ENCODE measurements around the gene FTO.

The FTO gene

GRCh38 chr16:54106057-54106456, 402.1 kb downstream of the FTO start:
- H3K27me3 ChIP-seq (ENCODE audit: insufficient read depth, low read depth): no peaks in the 10 kb centered on the region
- no peak for TF ChIP-seq CTCF (conservative IDR thresholded peaks at IDR 0.05; ENCODE audit: low read depth, low read length)
- H3K9ac ChIP-seq: no peak overlapping the region

GRCh38 chr16:54107583-54108202, 403.7 kb downstream of the FTO start:
- Histone ChIP-seq H3K4me3 (IDR thresholded peaks at IDR 0.05; ENCODE audit: insufficient read depth, low read depth, low read length) (no peak overlapping the region), H4K20me1 (ENCODE audit: insufficient read depth) (no peaks in the 10 kb centered on the region), H2AFZ (ENCODE audit: low read depth) (no peak overlapping the region), H3K79me2 (ENCODE audit: insufficient read depth, low read depth) (no peaks in the 10 kb centered on the region), H3K4me2 (no peak overlapping the region), H3K36me3 (ENCODE audit: insufficient read depth) (no peaks in the 10 kb centered on the region), H3K4me1 (ENCODE audit: low read depth, poor library complexity, severe bottlenecking) (no peaks in the 10 kb centered on the region), H3K27ac (no peak overlapping the region), H3K9ac (no peak overlapping the region), H3K27me3 (ENCODE audit: insufficient read depth, low read depth) (no peaks in the 10 kb centered on the region)
- TF ChIP-seq CTCF (conservative IDR thresholded peaks at IDR 0.05; ENCODE audit: low read depth, low read length): no peak

More at GRCh38 chr16:54106057-54106456, 402.1 kb downstream of the FTO start:
- Histone ChIP-seq H3K79me2 (ENCODE audit: insufficient read depth, low read depth) (no peaks in the 10 kb centered on the region), H3K4me3 (IDR thresholded peaks at IDR 0.05; ENCODE audit: insufficient read depth, low read depth, low read length) (no peak overlapping the region), H3K36me3 (ENCODE audit: insufficient read depth) (no peaks in the 10 kb centered on the region), H3K4me1 (ENCODE audit: low read depth, poor library complexity, severe bottlenecking) (no peaks in the 10 kb centered on the region), H3K4me2 (no peak overlapping the region), H4K20me1 (ENCODE audit: insufficient read depth) (no peaks in the 10 kb centered on the region), H2AFZ (ENCODE audit: low read depth) (no peak overlapping the region), H3K27ac (no peak overlapping the region)

- Histone ChIP-seq H2AFZ (ENCODE audit: low read depth) (no peak overlapping the region), H3K27me3 (ENCODE audit: insufficient read depth, low read depth) (no peaks in the 10 kb centered on the region), H3K4me2 (no peak overlapping the region), H4K20me1 (ENCODE audit: insufficient read depth) (no peaks in the 10 kb centered on the region), H3K36me3 (ENCODE audit: insufficient read depth) (no peaks in the 10 kb centered on the region), H3K4me3 (IDR thresholded peaks at IDR 0.05; ENCODE audit: insufficient read depth, low read depth, low read length) (no peak overlapping the region), H3K9ac (no peak overlapping the region), H3K79me2 (ENCODE audit: insufficient read depth, low read depth) (no peaks in the 10 kb centered on the region), H3K27ac (no peak overlapping the region), H3K4me1 (ENCODE audit: low read depth, poor library complexity, severe bottlenecking) (no peaks in the 10 kb centered on the region)
- TF ChIP-seq CTCF (conservative IDR thresholded peaks at IDR 0.05; ENCODE audit: low read depth, low read length): no peak
These were observed 406.3 kb downstream of the FTO start for GRCh38 chr16:54110016-54110981.

GRCh38 chr16:54112451-54113206, 408.7 kb downstream of the FTO start:
- Histone ChIP-seq H3K27me3 (ENCODE audit: insufficient read depth, low read depth) (no peaks in the 10 kb centered on the region), H2AFZ (ENCODE audit: low read depth) (no peak overlapping the region), H3K4me2 (no peak overlapping the region), H3K79me2 (ENCODE audit: insufficient read depth, low read depth) (no peaks in the 10 kb centered on the region), H3K36me3 (ENCODE audit: insufficient read depth) (no peaks in the 10 kb centered on the region), H3K9ac (no peak overlapping the region), H4K20me1 (ENCODE audit: insufficient read depth) (no peaks in the 10 kb centered on the region), H3K27ac (no peak overlapping the region), H3K4me1 (ENCODE audit: low read depth, poor library complexity, severe bottlenecking) (no peaks in the 10 kb centered on the region), H3K4me3 (IDR thresholded peaks at IDR 0.05; ENCODE audit: insufficient read depth, low read depth, low read length) (no peak overlapping the region)
- TF ChIP-seq CTCF (conservative IDR thresholded peaks at IDR 0.05; ENCODE audit: low read depth, low read length): no peak
